OCI-LY7 (cell line): ENCODE results near the gene ZNF831. TPM values are rescaled to one million over a fixed set of nuclear protein-coding genes. Genes with fewer than 3 reads are reported as not detected.

Source experiments
- BruUV-seq: library from RNA; stranded (reverse); fragments of 400-500 nt; replicated peaks from 2 replicates; lab custom pipeline; 2021; lab: Mats Ljungman, UMichigan
- CTCF ChIA-PET: fragments of 300-600 bp; sonication (Branson Sonifier 250); formaldehyde crosslinking; loops from one replicate; lab custom pipeline; 2022; ENCODE audit warnings: antibody characterized with exemption; ENCODE audit not compliant: unreplicated experiment; lab: Charles Lee
- POLR2A ChIA-PET: fragments of 300-600 bp; sonication (Branson Sonifier 250); formaldehyde crosslinking; loops from one replicate; lab custom pipeline; 2022; ENCODE audit warnings: antibody characterized with exemption; lab: Charles Lee
- DNase-seq: peaks from one replicate; pipeline ENCODE4 v3.0.0-alpha.2; 2015; ENCODE audit warnings: low spot score
- H2AFZ ChIP-seq: fragments of 200-600 bp; sonication (generic), shearing (Covaris generic); 2 replicates; pipeline ENCODE4 v1.6.1; 2014; ENCODE audit warnings: mild to moderate bottlenecking, antibody characterized with exemption, low read length, moderate library complexity
- H3K27ac ChIP-seq: fragments of 200-600 bp; sonication (generic); 2 replicates; pipeline ENCODE4 v1.5.1; 2014; ENCODE audit warnings: mixed run types, low read depth, mild to moderate bottlenecking, moderate library complexity, low read length, inconsistent platforms; ENCODE audit not compliant: poor library complexity, severe bottlenecking
- H3K36me3 ChIP-seq: fragments of 200-600 bp; sonication (generic); 2 replicates; pipeline ENCODE4 v1.6.1; 2014; ENCODE audit warnings: mild to moderate bottlenecking, antibody characterized with exemption, low read length, moderate library complexity, mixed read lengths; ENCODE audit not compliant: insufficient read depth
- H3K4me1 ChIP-seq: fragments of 200-600 bp; sonication (generic); 2 replicates; pipeline ENCODE4 v1.5.1; 2014; ENCODE audit warnings: mild to moderate bottlenecking, low read length; ENCODE audit not compliant: insufficient read depth, poor library complexity, severe bottlenecking
- H3K4me2 ChIP-seq: fragments of 200-600 bp; sonication (generic); 2 replicates; pipeline ENCODE4 v1.6.1; 2014; ENCODE audit warnings: mild to moderate bottlenecking, low read length
- H3K4me3 ChIP-seq: fragments of 200-600 bp; sonication (generic); 2 replicates; pipeline ENCODE4 v1.5.1; 2014; ENCODE audit warnings: mild to moderate bottlenecking, low read depth, low read length; ENCODE audit not compliant: poor library complexity, severe bottlenecking
- H3K79me2 ChIP-seq: fragments of 200-600 bp; sonication (generic); 2 replicates; pipeline ENCODE4 v1.6.1; 2016; ENCODE audit warnings: low read depth, mild to moderate bottlenecking, low read length, moderate library complexity, mixed read lengths; ENCODE audit not compliant: insufficient read depth
- H3K9me2 ChIP-seq: fragments of 200-600 bp; sonication (generic); 2 replicates; pipeline ENCODE4 v1.6.1; 2016; ENCODE audit warnings: mild to moderate bottlenecking, low read length, mixed read lengths; ENCODE audit not compliant: insufficient read depth
- H3K9me3 ChIP-seq: fragments of 200-600 bp; sonication (generic); 2 replicates; pipeline ENCODE4 v1.6.1; 2014; ENCODE audit warnings: mild to moderate bottlenecking, mixed run types, low read length, mixed read lengths
- H4K20me1 ChIP-seq: fragments of 200-600 bp; sonication (generic); 2 replicates; pipeline ENCODE4 v1.6.1; 2014; ENCODE audit warnings: mild to moderate bottlenecking, antibody characterized with exemption, low read length, moderate library complexity, mixed read lengths; ENCODE audit not compliant: insufficient read depth
- CTCF ChIP-seq: fragments of 200-600 bp; sonication (generic); conservative IDR thresholded peaks from 2 replicates; pipeline ENCODE4 v1.5.1; 2014; ENCODE audit warnings: mild to moderate bottlenecking, antibody characterized with exemption, low read length, moderate library complexity, mixed read lengths
- EZH2phosphoT487 ChIP-seq: fragments of 200-600 bp; sonication (generic); IDR thresholded peaks from 2 replicates; pipeline ENCODE4 v1.6.1; 2018; ENCODE audit warnings: low read depth, borderline replicate concordance, mild to moderate bottlenecking, mixed run types, antibody characterized with exemption, low read length, moderate library complexity, mixed read lengths
- intact Hi-C: fragments of 100-400 bp; cut with micrococcal nuclease; formaldehyde crosslinking; loops from one replicate; pipeline ENCODE4 v1.10.0; 2022; ENCODE audit not compliant: unreplicated experiment
- total RNA-seq, 2 experiments: library from RNA; depleted of rRNA in 1 of 2; stranded (reverse); fragments of >200 nt in 1 of 2; shearing (Covaris generic) in 1 of 2; gene quantifications; 2 replicates each; pipeline ENCODE4 v1.2.3, GENCODE V29; 2014 to 2022

The ZNF831 gene
- total RNA-seq, 2 experiments from 2014 or later, result 5.9 to 6.3 TPM

- H4K20me1 ChIP-seq, result no peaks in the 10 kb centered on the region
- H3K36me3 ChIP-seq, result no peaks in the 10 kb centered on the region
- H3K9me3 ChIP-seq, result no peaks in the 10 kb centered on the region
- no peak within 1 kb of the TSS for H3K4me3 ChIP-seq
- no peaks in the 10 kb centered on the region for H3K79me2 ChIP-seq
- POLR2A ChIA-PET, result no interaction called here
- no peaks in the 10 kb centered on the region for H3K4me1 ChIP-seq
- H3K4me2 ChIP-seq, result no peak within 1 kb of the TSS
- H3K9me2 ChIP-seq, result no peaks in the 10 kb centered on the region
- BruUV-seq, result no TSS peak
- CTCF ChIA-PET, result no interaction called here
- no peak for DNase-seq
- no peak within 1 kb of the TSS for H3K27ac ChIP-seq
- intact Hi-C loops, result no loop called here
- TF ChIP-seq CTCF (no peak), EZH2phosphoT487 (no peak)
- H2AFZ ChIP-seq, result no peak within 1 kb of the TSS
Observed at GRCh38 chr20:59300333-59301081, 136.9 kb downstream of the ZNF831 start, which contains the start of gene EDN3. TSS of gene EDN3 (plus strand) at chr20:59300611. CDS start at chr20:59300813, 202 bp downstream.

DNA sequence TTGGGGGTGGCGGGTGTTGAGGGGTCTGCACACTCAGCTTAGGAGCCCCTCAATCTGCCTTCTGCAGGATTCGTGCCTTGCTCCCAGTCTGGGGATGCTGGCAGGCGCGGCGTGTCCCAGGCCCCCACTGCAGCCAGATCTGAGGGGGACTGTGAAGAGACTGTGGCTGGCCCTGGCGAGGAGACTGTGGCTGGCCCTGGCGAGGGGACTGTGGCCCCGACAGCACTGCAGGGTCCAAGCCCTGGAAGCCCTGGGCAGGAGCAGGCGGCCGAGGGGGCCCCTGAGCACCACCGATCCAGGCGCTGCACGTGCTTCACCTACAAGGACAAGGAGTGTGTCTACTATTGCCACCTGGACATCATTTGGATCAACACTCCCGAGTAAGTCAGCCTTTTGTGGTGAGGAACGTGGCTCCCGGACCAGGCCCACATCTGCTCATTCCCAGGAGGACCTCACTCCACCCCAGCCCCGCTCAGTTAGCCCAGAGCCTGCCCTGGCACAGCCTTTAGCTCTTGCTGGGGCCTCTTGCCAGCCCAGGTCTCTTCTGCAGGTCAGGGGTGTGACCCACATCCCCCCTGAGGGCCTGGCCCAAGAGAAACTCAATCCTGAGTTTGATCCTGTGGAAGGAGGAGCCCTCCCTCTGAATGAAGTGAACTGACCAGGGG lies 137.9 kb downstream of the ZNF831 start:
- Histone ChIP-seq H3K9me2 (no peaks in the 10 kb centered on the region), H2AFZ (no peak overlapping the region), H3K79me2 (no peaks in the 10 kb centered on the region), H3K27ac (no peak overlapping the region), H3K4me3 (no peak overlapping the region), H3K9me3 (no peaks in the 10 kb centered on the region), H3K4me1 (no peaks in the 10 kb centered on the region), H4K20me1 (no peaks in the 10 kb centered on the region), H3K36me3 (no peaks in the 10 kb centered on the region), H3K4me2 (no peak overlapping the region)
- CTCF ChIA-PET, result no interaction called here
- intact Hi-C loops, result no loop called here
- DNase-seq, result no peak
- POLR2A ChIA-PET, result no interaction called here
- TF ChIP-seq CTCF, result no peak
- no peak for TF ChIP-seq EZH2phosphoT487
- BruUV-seq, result no TSS peak
